OCI-LY1 (cell line): ENCODE data around the gene NOVA1.

ENCODE experiments used
- H2AFZ ChIP-seq: fragments of 200-600 bp; sonication (generic), shearing (Covaris generic); 2 replicates; pipeline ENCODE4 v1.6.0; 2014; ENCODE audit warnings: antibody characterized with exemption, mild to moderate bottlenecking, low read length
- H3F3A ChIP-seq: fragments of 200-600 bp; sonication (generic), shearing (Covaris generic); 2 replicates; pipeline ENCODE4 v1.6.0; 2014; ENCODE audit warnings: mild to moderate bottlenecking, antibody characterized with exemption, low read length, moderate library complexity; ENCODE audit not compliant: insufficient read depth
- H3K27ac ChIP-seq: fragments of 200-600 bp; sonication (generic); 2 replicates; pipeline ENCODE4 v1.5.1; 2014; ENCODE audit warnings: low read length, mixed run types, mild to moderate bottlenecking, low read depth; ENCODE audit not compliant: poor library complexity, severe bottlenecking
- H3K27me3 ChIP-seq: fragments of 200-600 bp; sonication (generic); 2 replicates; pipeline ENCODE4 v1.6.0; 2014; ENCODE audit warnings: antibody characterized with exemption, mild to moderate bottlenecking, low read length, moderate library complexity; ENCODE audit not compliant: insufficient read depth
- H3K36me3 ChIP-seq: fragments of 200-600 bp; sonication (generic); 2 replicates; pipeline ENCODE4 v1.6.1; 2014; ENCODE audit warnings: mild to moderate bottlenecking, antibody characterized with exemption, low read length, moderate library complexity, mixed read lengths; ENCODE audit not compliant: insufficient read depth
- H3K4me1 ChIP-seq: fragments of 200-600 bp; sonication (generic); 2 replicates; pipeline ENCODE4 v1.5.1; 2014; ENCODE audit warnings: mild to moderate bottlenecking, low read length, moderate library complexity; ENCODE audit not compliant: insufficient read depth, severe bottlenecking
- H3K4me2 ChIP-seq: fragments of 200-600 bp; sonication (generic), shearing (Covaris generic); 2 replicates; pipeline ENCODE4 v1.6.1; 2014; ENCODE audit warnings: low read length
- H3K4me3 ChIP-seq: fragments of 200-600 bp; sonication (generic); 2 replicates; pipeline ENCODE4 v1.5.1; 2014; ENCODE audit warnings: low read length, low read depth, mild to moderate bottlenecking, mixed read lengths; ENCODE audit not compliant: poor library complexity, severe bottlenecking
- H3K79me2 ChIP-seq: fragments of 200-600 bp; shearing (Covaris generic); 2 replicates; pipeline ENCODE4 v1.6.1; 2016; ENCODE audit warnings: mixed run types, low read length, mixed read lengths; ENCODE audit not compliant: insufficient read depth
- H3K9ac ChIP-seq: fragments of 200-600 bp; sonication (generic), shearing (Covaris generic); 2 replicates; pipeline ENCODE4 v1.6.1; 2014; ENCODE audit warnings: mild to moderate bottlenecking, low read length, mixed read lengths
- H3K9me2 ChIP-seq: fragments of 200-600 bp; sonication (generic), shearing (Covaris generic); 2 replicates; pipeline ENCODE4 v1.6.1; 2014; ENCODE audit warnings: low read depth, mild to moderate bottlenecking, low read length, mixed read lengths
- H3K9me3 ChIP-seq: fragments of 200-600 bp; shearing (Covaris generic); 2 replicates; pipeline ENCODE4 v1.6.1; 2014; ENCODE audit warnings: low read length, mixed read lengths
- H4K20me1 ChIP-seq: fragments of 200-600 bp; sonication (generic), shearing (Covaris generic); 2 replicates; pipeline ENCODE4 v1.6.0; 2016; ENCODE audit warnings: mild to moderate bottlenecking, low read length; ENCODE audit not compliant: insufficient read depth
- CTCF ChIP-seq: fragments of 200-600 bp; sonication (generic), shearing (Covaris generic); IDR thresholded peaks from 2 replicates; pipeline ENCODE4 v1.5.1; 2017; ENCODE audit warnings: mild to moderate bottlenecking, antibody characterized with exemption, low read length, moderate library complexity, mixed read lengths
- EZH2 ChIP-seq: fragments of 200-600 bp; sonication (generic), shearing (Covaris generic); IDR thresholded peaks from 2 replicates; pipeline ENCODE4 v1.8.0; 2017; ENCODE audit warnings: borderline replicate concordance, mixed run types, mild to moderate bottlenecking, antibody characterized with exemption, low read length, moderate library complexity, mixed read lengths

NOVA1 gene

GRCh38 chr14:26463136-26463535, 134.7 kb downstream of the NOVA1 start:
- H3K9me2 ChIP-seq = no peaks in the 10 kb centered on the region
- H3K9ac ChIP-seq = no peak overlapping the region
- H2AFZ ChIP-seq = no peak overlapping the region
- H4K20me1 ChIP-seq = no peaks in the 10 kb centered on the region
- no peaks in the 10 kb centered on the region for H3K4me1 ChIP-seq
- TF ChIP-seq CTCF = no peak
- no peak for TF ChIP-seq EZH2
- no peaks in the 10 kb centered on the region for H3K27me3 ChIP-seq
- H3K4me3 ChIP-seq = no peak overlapping the region
- no peaks in the 10 kb centered on the region for H3K9me3 ChIP-seq
- H3K4me2 ChIP-seq = no peak overlapping the region
- no peaks in the 10 kb centered on the region for H3F3A ChIP-seq
- no peaks in the 10 kb centered on the region for H3K79me2 ChIP-seq
- H3K27ac ChIP-seq = no peak overlapping the region
- no peaks in the 10 kb centered on the region for H3K36me3 ChIP-seq

GRCh38 chr14:26454105-26454504, 143.7 kb downstream of the NOVA1 start:
- Histone ChIP-seq H3K27ac (no peak overlapping the region), H3F3A (no peaks in the 10 kb centered on the region), H3K9me3 (no peaks in the 10 kb centered on the region), H3K9me2 (no peaks in the 10 kb centered on the region), H3K79me2 (no peaks in the 10 kb centered on the region), H4K20me1 (no peaks in the 10 kb centered on the region), H3K27me3 (no peaks in the 10 kb centered on the region), H3K4me2 (no peak overlapping the region), H3K9ac (no peak overlapping the region), H2AFZ (no peak overlapping the region), H3K4me1 (no peaks in the 10 kb centered on the region), H3K4me3 (no peak overlapping the region), H3K36me3 (no peaks in the 10 kb centered on the region)
- TF ChIP-seq CTCF (no peak), EZH2 (no peak)

- Histone ChIP-seq H4K20me1 (no peaks in the 10 kb centered on the region), H3K9me3 (no peaks in the 10 kb centered on the region), H3K4me2 (no peak overlapping the region), H3K4me3 (no peak overlapping the region), H3K27ac (no peak overlapping the region), H2AFZ (no peak overlapping the region), H3K4me1 (no peaks in the 10 kb centered on the region), H3F3A (no peaks in the 10 kb centered on the region), H3K9ac (no peak overlapping the region), H3K79me2 (no peaks in the 10 kb centered on the region), H3K27me3 (no peaks in the 10 kb centered on the region), H3K36me3 (no peaks in the 10 kb centered on the region), H3K9me2 (no peaks in the 10 kb centered on the region)
- TF ChIP-seq CTCF (no peak), EZH2 (no peak)
Observed at GRCh38 chr14:26448181-26448855, 149.5 kb downstream of the NOVA1 start.
